Neural cell (in vitro differentiated cells): ENCODE data around the gene DAZAP1.

Experiments used
- CTCF ChIP-seq: fragments of 450-650 bp; IDR thresholded peaks from 2 replicates; pipeline ENCODE4 v1.5.1; 2014; ENCODE audit warnings: antibody characterized with exemption, mild to moderate bottlenecking, moderate library complexity; ENCODE audit not compliant: poor library complexity, severe bottlenecking
- EP300 ChIP-seq: fragments of 450-650 bp; conservative IDR thresholded peaks from 2 replicates; pipeline ENCODE4 v1.6.1; 2014; ENCODE audit warnings: antibody characterized with exemption, mild to moderate bottlenecking, moderate library complexity; ENCODE audit not compliant: poor library complexity, severe bottlenecking
- EZH2 ChIP-seq: fragments of 200-600, 300-800 bp; shearing (Covaris generic), sonication (generic); IDR thresholded peaks from 2 replicates; pipeline ENCODE4 v1.6.1; 2014; ENCODE audit warnings: antibody characterized with exemption, low read length, borderline replicate concordance, mild to moderate bottlenecking; ENCODE audit not compliant: insufficient read depth, poor library complexity, severe bottlenecking
- POLR2AphosphoS5 ChIP-seq: IDR thresholded peaks from 2 replicates; pipeline ENCODE4 v1.6.1; 2012
- RAD21 ChIP-seq: fragments of 450-650 bp; conservative IDR thresholded peaks from 2 replicates; pipeline ENCODE4 v1.6.1; 2014; ENCODE audit warnings: antibody characterized with exemption, mild to moderate bottlenecking, moderate library complexity
- REST ChIP-seq: IDR thresholded peaks from 2 replicates; pipeline ENCODE4 v1.6.1; 2012; ENCODE audit warnings: borderline replicate concordance
- SMC3 ChIP-seq: fragments of 450-650 bp; conservative IDR thresholded peaks from 2 replicates; pipeline ENCODE4 v1.6.1; 2014; ENCODE audit warnings: antibody characterized with exemption, mild to moderate bottlenecking, moderate library complexity; ENCODE audit not compliant: poor library complexity
- TAF1 ChIP-seq: IDR thresholded peaks from 2 replicates; pipeline ENCODE4 v1.6.1; 2012; ENCODE audit warnings: low read depth

DNA sequence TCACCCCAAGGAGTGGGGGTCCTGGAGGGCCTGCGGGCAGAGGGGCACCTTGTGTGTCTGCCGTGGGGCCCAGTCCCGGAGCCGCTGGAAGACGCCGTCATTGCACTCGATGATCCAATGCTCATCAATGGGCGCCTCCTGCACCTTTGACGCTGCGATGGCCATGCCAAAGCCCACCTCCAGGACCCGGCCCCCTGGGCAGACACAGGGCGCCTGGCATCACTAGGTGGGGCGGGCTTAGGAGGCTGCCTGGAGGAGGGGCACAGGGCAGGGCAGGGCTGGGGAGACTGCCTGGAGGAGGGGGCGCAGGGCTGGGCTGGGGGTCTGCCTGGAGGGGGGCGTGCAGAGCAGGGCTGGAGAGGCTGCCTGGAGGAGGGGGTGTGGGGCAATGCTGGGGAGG lies 7.6 kb upstream of the DAZAP1 start:
- TF ChIP-seq CTCF: no peak
- no peak for TF ChIP-seq EZH2
- TF ChIP-seq REST: no peak
- TF ChIP-seq RAD21: no peak
- no peak for TF ChIP-seq SMC3
- TF ChIP-seq TAF1: no peak
- no peak for TF ChIP-seq EP300
- no peak for TF ChIP-seq POLR2AphosphoS5
